ENCODE data around the gene WNT2B.

Gene WNT2B

DNA sequence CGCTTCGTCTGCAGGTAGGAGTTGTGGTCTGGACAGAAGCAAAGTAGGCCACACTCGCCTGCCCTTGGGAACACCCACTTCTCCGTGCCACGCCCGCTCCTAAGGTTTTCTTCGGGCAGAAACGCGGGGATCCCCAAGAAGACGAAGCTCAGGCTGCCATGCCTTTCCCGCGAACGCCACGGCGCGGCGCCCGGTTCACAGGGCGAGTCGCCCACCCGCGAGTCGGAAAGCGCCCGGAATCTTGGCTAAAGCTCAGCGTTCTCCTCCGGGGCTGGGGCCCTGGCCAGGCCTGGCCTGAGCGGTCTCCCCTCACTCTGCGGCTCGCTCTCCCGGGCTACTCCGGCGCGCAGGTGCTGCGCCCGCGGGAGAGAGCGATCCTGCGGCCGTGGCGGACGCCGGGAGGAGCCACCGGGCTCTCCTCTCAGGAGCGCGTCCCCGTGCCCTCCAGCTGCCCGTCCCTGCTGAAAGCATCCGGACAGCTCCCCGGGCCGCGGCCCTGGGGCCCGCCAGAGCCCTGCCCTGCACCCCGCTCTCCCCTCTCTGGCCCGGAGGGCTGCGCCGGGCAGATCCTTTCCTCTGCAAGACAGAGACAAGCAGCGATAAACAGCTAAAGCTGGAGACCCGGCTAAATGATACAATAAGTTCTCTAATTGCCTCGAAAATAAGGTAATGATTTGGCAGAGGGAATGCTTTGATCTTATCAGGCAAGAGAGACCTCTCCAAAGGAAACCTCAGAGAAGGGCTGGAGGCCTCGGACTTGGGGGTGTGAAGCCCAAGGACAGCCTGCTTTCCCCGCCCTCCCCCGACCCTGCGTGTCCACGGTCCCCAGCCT, 6.7 kb upstream of the WNT2B start (continued):
- TF ChIP-seq BCL6B (tag by site-specific recombination; IDR thresholded peaks at IDR 0.05) = no peak
- TF ChIP-seq ZNF362 (tag by site-specific recombination; IDR thresholded peaks at IDR 0.05) = no peak
- TF ChIP-seq, protein P1, sequence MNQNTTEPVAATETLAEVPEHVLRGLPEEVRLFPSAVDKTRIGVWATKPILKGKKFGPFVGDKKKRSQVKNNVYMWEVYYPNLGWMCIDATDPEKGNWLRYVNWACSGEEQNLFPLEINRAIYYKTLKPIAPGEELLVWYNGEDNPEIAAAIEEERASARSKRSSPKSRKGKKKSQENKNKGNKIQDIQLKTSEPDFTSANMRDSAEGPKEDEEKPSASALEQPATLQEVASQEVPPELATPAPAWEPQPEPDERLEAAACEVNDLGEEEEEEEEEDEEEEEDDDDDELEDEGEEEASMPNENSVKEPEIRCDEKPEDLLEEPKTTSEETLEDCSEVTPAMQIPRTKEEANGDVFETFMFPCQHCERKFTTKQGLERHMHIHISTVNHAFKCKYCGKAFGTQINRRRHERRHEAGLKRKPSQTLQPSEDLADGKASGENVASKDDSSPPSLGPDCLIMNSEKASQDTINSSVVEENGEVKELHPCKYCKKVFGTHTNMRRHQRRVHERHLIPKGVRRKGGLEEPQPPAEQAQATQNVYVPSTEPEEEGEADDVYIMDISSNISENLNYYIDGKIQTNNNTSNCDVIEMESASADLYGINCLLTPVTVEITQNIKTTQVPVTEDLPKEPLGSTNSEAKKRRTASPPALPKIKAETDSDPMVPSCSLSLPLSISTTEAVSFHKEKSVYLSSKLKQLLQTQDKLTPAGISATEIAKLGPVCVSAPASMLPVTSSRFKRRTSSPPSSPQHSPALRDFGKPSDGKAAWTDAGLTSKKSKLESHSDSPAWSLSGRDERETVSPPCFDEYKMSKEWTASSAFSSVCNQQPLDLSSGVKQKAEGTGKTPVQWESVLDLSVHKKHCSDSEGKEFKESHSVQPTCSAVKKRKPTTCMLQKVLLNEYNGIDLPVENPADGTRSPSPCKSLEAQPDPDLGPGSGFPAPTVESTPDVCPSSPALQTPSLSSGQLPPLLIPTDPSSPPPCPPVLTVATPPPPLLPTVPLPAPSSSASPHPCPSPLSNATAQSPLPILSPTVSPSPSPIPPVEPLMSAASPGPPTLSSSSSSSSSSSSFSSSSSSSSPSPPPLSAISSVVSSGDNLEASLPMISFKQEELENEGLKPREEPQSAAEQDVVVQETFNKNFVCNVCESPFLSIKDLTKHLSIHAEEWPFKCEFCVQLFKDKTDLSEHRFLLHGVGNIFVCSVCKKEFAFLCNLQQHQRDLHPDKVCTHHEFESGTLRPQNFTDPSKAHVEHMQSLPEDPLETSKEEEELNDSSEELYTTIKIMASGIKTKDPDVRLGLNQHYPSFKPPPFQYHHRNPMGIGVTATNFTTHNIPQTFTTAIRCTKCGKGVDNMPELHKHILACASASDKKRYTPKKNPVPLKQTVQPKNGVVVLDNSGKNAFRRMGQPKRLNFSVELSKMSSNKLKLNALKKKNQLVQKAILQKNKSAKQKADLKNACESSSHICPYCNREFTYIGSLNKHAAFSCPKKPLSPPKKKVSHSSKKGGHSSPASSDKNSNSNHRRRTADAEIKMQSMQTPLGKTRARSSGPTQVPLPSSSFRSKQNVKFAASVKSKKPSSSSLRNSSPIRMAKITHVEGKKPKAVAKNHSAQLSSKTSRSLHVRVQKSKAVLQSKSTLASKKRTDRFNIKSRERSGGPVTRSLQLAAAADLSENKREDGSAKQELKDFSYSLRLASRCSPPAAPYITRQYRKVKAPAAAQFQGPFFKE (tag by site-specific recombination; IDR thresholded peaks at IDR 0.05; ENCODE audit: borderline replicate concordance) = no peak
- no peak for TF ChIP-seq ZNF529 (tag by site-specific recombination; IDR thresholded peaks at IDR 0.05; ENCODE audit: insufficient replicate concordance)
- TF ChIP-seq ZNF426 (tag by site-specific recombination; IDR thresholded peaks at IDR 0.05) = no peak
- TF ChIP-seq ZNF555 (tag by site-specific recombination; conservative IDR thresholded peaks at IDR 0.05) = no peak
- TF ChIP-seq, protein P2, sequence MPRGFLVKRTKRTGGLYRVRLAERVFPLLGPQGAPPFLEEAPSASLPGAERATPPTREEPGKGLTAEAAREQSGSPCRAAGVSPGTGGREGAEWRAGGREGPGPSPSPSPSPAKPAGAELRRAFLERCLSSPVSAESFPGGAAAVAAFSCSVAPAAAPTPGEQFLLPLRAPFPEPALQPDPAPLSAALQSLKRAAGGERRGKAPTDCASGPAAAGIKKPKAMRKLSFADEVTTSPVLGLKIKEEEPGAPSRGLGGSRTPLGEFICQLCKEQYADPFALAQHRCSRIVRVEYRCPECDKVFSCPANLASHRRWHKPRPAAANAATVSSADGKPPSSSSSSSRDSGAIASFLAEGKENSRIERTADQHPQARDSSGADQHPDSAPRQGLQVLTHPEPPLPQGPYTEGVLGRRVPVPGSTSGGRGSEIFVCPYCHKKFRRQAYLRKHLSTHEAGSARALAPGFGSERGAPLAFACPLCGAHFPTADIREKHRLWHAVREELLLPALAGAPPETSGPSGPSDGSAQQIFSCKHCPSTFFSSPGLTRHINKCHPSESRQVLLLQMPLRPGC (tag by site-specific recombination; IDR thresholded peaks at IDR 0.05) = no peak
- TF ChIP-seq ZNF394 (tag by site-specific recombination; IDR thresholded peaks at IDR 0.05; ENCODE audit: borderline replicate concordance) = peak; percentile 46; the same call in 1 of the 2 replicates
- TF ChIP-seq KLF8 (tag by site-specific recombination; IDR thresholded peaks at IDR 0.05) = no peak
- TF ChIP-seq ZNF211 (tag by site-specific recombination; IDR thresholded peaks at IDR 0.05; ENCODE audit: low read depth) = no peak
- TF ChIP-seq ZBTB48 (tag by site-specific recombination; IDR thresholded peaks at IDR 0.05) = peak; percentile 74; the same call in 1 of the 2 replicates
- no peak for TF ChIP-seq ZNF530 (tag by site-specific recombination; IDR thresholded peaks at IDR 0.05; ENCODE audit: low read depth)
- TF ChIP-seq ZNF302 (tag by site-specific recombination; IDR thresholded peaks at IDR 0.05; ENCODE audit: low read depth) = no peak
- TF ChIP-seq ZNF473 (tag by site-specific recombination; IDR thresholded peaks at IDR 0.05) = no peak
- 0 out of 2 replicates have a peak, but pooled peaks have one; percentile 8 for TF ChIP-seq ZSCAN4 (tag by site-specific recombination; IDR thresholded peaks at IDR 0.05)
- no peak for TF ChIP-seq ZNF544 (tag by site-specific recombination; IDR thresholded peaks at IDR 0.05)
- TF ChIP-seq KLF1 (tag by site-specific recombination; IDR thresholded peaks at IDR 0.05) = peak; percentile 33; the same call in 1 of the 2 replicates
- TF ChIP-seq ZNF324 (tag by site-specific recombination; IDR thresholded peaks at IDR 0.05) = 0 out of 2 replicates have a peak, but pooled peaks have one; percentile 31
- TF ChIP-seq ZNF600 (tag by site-specific recombination; IDR thresholded peaks at IDR 0.05) = peak; percentile 73
- no peak for TF ChIP-seq ZNF571 (tag by site-specific recombination; IDR thresholded peaks at IDR 0.05)
- TF ChIP-seq ZNF239 (tag by site-specific recombination; IDR thresholded peaks at IDR 0.05) = no peak
- TF ChIP-seq, protein P3, sequence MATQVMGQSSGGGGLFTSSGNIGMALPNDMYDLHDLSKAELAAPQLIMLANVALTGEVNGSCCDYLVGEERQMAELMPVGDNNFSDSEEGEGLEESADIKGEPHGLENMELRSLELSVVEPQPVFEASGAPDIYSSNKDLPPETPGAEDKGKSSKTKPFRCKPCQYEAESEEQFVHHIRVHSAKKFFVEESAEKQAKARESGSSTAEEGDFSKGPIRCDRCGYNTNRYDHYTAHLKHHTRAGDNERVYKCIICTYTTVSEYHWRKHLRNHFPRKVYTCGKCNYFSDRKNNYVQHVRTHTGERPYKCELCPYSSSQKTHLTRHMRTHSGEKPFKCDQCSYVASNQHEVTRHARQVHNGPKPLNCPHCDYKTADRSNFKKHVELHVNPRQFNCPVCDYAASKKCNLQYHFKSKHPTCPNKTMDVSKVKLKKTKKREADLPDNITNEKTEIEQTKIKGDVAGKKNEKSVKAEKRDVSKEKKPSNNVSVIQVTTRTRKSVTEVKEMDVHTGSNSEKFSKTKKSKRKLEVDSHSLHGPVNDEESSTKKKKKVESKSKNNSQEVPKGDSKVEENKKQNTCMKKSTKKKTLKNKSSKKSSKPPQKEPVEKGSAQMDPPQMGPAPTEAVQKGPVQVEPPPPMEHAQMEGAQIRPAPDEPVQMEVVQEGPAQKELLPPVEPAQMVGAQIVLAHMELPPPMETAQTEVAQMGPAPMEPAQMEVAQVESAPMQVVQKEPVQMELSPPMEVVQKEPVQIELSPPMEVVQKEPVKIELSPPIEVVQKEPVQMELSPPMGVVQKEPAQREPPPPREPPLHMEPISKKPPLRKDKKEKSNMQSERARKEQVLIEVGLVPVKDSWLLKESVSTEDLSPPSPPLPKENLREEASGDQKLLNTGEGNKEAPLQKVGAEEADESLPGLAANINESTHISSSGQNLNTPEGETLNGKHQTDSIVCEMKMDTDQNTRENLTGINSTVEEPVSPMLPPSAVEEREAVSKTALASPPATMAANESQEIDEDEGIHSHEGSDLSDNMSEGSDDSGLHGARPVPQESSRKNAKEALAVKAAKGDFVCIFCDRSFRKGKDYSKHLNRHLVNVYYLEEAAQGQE (tag by site-specific recombination; IDR thresholded peaks at IDR 0.05) = peak; percentile 85
